CD4-positive, alpha-beta T cell treated with Interferon gamma for 1 hour (primary cell): Measurements from ENCODE around the gene SLC5A4.
"Not testable (repeated sequence)": the region's sequence is repeated elsewhere in the genome, so short reads cannot be mapped to it uniquely, and the experiment has no call there.

Experiments used
- DNase-seq: peaks from one replicate; pipeline ENCODE4 v3.0.0-alpha.2; 2020

SLC5A4 gene

DNA sequence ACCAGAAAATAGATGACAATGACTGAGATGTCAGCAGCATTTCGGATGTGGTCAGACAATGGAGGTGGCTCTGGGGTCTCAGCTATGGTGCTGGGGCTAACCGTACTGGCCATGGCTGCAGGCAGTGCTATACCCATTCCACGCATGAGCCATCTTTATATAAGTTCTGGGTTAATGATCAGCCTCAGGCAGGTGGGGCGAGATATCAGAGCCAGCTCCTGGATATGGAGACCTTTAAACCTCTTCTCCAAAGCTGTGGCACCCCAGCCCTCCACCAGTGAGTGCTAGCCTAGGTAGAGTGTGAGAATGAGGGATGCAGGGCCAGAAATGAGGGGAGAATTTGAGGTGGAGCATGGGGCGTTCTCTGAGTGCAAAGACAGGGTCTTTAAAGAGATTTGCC, at the start of gene SLC5A4:
SLC5A4 (minus strand) TSS at position 131 of the 400 bp plus-strand sequence; CDS start at position 113, 18 bp downstream.
- DNase-seq = no peak

DNA sequence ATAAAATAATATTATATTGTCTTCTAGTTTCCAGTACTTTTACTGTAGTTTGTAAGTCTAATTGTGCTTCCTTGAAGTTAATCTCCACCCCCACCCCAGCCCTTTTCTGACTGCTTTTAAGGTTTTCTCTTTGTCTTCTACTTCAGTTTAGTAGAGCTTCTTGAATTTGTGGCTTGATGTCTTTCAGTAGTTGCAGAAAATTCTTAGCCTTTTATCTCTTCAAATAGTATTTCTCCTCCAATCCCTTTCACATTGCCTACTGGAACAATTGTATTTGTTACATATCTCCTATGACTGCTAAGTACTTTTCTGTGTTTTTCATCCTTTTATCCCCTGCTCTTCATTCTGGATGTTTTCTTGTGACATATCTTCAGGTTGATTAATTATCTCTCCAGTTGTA, 38.8 kb upstream of the SLC5A4 start:
- not testable (repeated sequence) for DNase-seq

DNA sequence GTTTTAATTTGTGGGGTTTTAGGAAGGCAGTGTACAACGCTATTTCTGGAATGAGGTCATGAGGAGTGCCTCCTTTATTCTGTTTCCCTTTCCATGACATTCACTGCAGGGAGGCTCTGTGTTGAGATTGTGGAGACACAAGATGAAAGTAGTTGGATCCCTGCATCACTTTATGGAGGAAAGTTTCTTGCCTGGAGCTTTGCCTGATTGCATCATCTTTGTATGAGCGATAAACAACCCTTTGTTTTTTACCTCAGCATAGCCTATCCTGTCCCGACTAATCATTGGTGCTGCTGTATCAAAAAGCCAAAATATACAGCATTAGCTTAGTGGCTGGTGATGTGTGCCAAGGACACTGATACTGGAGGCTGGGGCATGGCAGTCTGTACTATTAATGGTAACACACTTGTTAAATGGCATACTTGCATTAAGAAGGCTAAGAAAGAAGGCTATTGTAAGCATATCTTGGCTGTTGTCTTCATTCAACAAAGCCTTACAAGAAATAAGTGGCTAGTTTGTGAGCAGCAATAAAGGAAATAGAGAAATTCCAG, 31.2 kb upstream of the SLC5A4 start:
- no peak for DNase-seq

DNA sequence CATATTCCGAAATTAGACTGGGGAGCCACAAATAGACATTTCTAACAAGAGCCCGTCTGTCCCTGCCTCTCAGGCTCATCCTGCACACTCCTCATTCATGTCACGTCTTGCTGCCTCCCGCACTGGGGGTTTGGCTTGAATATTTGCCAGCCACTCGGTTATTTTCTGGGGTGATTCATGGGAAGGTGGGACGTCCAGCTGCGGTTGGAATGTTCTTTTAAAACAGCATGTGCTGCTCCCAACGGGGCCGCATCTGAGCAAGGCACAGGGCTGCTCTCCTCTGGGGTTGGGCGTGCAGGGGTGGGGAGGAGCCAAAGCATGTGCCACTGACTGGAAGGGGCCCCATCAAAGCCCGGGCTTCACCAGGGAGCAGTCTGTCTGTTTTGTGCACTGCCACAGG, 25.9 kb upstream of the SLC5A4 start:
- DNase-seq = no peak

DNA sequence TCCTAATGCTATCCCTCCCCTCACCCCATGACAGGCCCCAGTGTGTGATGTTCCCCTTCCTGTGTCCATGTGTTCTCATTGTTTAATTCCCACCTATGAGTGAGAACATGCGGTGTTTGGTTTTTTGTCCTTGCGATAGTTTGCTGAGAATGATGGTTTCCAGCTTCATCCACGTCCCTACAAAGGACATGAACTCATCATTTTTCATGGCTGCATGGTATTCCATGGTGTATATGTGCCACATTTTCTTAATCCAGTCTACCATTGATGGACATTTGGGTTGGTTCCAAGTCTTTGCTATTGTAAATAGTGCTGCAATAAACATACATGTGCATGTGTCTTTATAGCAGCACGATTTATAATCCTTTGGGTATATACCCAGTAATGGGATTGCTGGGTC, 20.2 kb upstream of the SLC5A4 start:
- not testable (repeated sequence) for DNase-seq

DNA sequence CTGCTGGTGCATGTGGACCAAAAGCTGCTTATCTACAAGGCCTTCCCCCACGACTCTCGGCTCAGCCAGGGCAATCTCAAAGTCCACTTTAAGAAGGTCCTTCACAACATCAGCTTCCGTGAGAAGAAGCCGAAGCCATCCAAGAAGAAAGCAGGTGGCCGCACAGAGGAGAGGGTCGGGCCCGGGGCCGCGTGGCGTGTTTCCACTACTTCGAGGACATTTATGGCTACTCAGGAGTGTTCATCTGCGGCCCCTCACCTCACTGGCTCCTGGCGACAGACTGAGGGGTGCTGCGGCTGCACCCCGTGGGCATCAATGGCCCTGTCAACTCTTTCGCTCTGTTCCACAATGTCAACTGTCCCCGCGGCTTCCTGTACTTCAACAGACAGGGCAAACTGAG, 16.2 kb upstream of the SLC5A4 start:
- DNase-seq = no peak

DNA sequence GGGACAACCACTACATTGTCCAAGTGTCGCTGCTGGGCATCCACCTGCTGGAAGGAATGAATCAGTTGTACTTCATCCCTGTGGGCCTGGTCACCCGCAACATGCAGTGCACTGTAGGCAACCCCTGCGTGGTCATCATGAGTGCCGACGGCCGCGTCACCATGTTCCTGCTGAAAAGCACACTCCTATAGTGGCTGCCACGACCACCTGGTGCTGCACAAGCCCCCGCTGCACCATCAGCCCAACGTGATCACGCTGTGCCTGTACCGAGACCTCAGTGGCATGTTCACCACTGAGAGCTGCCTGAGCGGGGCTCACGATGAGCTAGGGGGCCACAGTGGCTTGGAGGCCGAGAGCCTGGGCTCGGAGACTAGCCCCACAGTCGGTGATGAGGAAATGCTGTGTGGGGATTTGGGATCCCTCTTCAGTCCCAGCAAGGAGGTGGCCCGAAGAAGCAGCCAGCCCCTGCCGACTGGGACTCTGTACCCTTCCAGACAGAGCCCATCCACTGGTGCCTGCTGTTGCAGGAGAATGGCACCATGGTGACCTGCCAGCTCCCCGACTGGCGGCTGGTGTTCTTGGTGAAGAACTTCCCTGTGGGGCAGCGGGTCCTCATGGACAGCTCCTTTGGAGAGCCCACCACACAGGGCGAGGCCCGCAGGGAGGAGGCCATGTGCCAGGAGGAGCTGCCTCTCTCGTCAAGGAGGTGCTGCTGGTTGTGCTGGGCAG, 15.7 kb upstream of the SLC5A4 start:
- DNase-seq = no peak

DNA sequence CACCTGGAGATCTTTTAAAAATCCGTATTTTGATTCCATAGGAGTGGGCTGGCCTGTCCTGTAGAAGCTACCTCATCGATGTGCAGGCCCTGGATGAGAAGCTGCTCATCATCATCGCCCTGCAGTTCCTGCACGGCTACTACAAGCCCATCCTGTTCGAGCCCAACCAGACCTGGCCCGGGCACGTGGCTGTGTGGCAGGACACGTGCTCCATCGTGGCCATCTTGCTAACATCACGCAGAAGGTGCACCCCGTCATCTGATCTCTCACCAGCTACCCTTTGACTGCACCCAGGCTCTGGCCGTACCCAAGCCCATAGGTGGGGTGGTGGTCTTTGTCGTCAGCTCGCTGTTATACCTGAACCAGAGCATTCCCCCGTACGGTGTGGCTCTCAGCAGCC, 14.2 kb upstream of the SLC5A4 start:
- no peak for DNase-seq

DNA sequence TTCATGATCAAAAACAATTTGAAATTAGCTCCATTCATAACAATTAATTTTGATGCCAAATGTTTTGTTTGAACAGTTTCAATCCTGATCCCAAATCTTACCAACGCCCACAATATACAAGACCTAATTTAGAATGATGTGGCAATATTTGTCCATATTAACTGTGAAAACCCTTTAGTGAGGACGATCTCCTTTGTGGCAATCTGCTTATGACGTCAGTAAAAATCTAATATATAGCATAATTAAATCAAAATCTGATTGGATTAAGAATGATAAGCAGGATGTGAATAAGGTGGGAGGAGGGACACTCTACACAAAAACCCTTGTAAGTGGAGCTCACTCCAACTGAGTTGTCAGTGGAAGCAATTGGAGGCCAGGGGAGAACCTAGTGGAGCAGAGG, 11.9 kb upstream of the SLC5A4 start:
- no peak for DNase-seq

DNA sequence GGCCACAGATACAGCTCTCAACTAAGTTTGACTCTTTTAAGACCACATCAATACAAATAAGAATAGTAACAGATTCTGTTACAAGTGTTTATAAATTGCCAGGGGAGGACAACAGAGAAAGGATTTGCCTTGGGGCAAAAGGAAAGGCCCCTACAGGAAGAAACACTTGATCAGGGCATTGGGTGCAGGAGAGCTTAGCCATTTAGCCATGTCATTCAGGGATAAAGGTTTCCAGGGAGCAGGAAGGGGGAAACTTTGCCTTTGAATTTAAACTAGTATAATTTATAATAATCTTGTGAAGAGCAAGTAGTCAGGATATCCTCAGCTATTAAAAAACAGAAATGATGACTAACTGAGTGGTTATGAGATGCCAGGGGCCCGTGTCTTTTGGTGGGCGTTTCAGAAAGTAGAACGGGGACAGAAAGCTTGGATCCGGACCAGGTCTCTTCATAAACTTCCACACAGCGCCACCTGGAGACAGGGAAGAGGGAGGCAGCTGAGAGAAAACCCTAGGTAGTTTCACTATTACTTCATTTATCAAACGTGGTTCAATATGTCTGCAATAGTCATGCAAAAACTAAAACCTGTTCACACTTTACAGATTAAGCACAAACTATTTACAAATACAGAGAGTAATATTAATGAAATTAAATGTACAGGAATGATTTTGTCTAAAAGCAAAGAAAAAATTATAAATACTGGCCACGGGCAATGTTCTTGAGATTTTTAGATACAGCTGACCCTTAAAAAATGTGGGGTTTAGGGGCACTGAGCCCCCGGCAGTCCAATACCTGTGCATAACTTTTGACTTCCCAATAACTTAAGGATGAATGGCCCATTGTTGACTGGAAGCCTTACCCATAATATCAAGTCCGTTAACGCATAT, 11.0 kb upstream of the SLC5A4 start:
- DNase-seq = peak; percentile 45

DNA sequence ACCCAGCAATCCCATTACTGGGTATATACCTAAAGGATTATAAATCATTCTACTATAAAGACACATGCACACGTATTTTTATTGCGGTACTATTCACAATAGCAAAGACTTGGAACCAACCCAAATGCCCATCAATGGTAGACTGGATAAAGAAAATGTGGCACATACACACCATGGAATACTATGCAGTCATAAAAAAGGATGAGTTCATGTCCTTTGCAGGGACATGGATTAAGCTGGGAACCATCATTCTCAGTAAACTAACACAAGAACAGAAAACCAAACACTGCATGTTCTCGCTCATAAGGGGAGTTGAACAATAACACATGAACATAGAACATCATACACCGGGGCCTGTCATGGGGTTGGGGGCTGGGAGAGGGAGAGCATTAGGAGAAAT, 8.5 kb upstream of the SLC5A4 start:
- DNase-seq = not testable (repeated sequence)

DNA sequence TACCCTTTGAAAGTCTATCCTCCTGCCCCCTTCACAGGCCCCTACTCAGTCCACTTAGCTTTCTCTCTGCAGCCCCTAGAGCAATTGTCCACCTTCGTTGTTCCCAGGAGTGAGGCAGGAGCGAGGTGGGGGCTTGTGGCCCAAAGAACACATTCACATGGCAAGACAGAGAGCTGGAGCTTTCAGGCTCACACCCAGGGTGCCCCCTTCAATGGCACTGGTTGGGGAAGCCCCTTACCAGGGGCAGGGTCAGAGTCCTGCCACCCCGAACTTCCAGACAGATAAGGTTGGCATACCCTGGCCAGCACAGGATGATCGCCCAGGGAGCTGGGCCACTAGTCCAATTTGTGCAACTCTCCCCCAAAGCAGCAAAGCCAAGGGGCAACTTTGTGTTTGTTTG, 6.2 kb upstream of the SLC5A4 start:
- DNase-seq = no peak

DNA sequence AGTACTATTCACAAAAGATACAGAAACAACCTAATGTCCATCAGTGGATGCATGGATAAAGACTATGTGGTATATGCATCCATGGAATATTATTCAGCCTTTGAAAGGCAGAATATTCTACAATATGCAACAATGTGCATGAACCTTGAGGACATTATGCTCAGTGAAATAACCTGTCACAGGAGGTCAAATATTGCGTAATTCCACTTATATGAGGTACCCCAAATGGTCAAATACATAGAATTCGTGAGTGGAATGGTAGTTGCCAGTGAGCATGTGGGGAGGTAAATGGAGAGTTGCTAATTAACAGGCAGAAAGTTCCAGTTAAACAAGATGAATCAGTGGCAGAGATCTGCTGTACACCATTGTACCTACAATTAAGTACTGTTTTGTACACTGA, 3.6 kb upstream of the SLC5A4 start:
- DNase-seq = no peak

DNA sequence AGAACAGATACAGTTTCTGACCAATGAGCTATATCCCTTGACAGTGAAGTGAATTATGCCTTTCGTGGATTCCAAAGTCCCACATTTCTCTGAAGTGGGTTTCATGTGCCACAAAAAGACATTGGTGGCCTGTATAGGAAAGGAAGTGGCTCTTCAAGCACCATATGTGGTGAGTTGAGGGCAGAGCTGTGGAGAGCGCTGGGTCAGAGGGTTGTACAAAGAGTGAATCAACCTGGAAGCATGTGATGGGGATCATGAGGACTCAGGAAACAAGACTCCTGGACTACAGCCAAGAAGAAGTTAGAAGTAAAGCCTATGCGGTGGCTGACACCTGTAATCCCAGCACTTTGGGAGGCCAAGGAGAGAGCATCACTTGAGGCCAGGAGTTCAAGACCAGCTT, 579 bp upstream of the SLC5A4 start:
- no peak for DNase-seq

DNA sequence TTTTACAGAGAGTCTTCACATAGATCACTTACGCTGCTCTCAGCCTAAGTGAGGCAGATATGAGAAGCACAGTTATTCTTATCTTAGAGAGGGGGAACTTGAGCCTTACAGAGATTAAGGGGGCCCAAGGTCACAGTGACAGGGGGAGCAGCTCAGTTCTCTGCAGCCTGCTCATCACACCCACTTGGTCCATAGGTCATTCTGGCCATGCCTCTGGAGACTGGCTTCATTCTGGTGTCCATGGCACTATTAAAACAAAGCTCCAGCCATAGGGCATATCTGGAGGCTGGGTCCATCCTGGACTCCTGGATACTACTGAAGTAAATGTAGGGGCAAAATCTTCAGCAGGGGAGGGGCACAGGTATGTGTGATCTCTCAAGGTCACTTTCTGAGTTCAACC, 5.9 kb downstream of the SLC5A4 start:
- DNase-seq = no peak

DNA sequence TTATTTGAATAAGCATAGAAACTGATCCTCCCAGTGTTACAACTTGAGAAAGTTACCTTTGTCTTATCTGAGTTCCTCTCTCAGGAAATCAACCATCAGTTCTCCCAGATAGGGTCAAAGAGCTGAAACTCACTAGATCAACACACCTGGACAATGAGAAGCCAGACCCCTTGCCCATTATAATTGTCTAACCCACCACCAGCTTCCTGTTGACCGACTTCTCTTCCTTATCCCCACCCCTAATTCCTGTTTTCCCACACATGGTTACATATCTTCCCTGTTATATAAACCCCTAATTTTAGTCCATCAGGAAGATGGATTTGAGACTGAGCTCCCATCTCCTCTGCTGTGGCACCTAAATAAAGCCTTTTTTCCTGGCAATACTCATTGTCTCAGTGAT, 6.9 kb downstream of the SLC5A4 start:
- no peak for DNase-seq

DNA sequence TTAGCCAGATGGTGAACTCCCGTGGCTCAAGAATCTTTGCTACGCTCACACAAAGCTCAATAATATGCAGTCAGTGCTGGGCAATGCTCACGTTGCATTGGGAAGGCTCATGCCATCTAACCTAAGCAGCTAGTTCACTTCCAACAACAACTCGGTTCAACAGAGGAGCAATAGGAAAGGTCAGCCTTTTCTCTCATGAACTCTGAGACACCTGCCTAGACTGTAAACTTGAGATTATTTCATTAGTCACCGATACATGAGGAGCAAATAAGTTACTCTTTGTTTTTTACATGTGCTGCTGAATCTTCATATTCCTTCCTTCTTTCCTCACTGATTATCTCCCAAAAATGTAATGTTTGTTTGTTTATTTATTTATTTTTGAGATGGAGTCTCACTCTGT, 9.0 kb downstream of the SLC5A4 start:
- no peak for DNase-seq

DNA sequence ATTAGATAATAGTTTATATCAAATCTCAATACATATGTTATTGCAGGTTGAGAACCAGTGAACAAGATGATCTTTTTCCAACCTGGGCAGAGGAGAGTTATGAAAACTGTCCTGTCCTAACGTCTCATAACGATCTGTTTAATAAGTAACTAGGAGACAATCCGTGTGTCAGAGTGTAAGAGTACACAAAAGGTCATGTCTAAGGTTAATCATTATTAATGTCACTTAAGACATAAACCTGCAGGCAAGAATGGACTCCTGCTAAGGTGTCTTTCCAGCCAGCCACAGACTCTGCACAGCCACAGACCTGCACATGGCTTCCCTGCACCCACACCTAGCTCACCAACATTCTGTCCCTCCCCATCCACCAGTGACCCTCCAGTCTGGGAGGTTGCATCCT, 10.1 kb downstream of the SLC5A4 start:
- DNase-seq = no peak

DNA sequence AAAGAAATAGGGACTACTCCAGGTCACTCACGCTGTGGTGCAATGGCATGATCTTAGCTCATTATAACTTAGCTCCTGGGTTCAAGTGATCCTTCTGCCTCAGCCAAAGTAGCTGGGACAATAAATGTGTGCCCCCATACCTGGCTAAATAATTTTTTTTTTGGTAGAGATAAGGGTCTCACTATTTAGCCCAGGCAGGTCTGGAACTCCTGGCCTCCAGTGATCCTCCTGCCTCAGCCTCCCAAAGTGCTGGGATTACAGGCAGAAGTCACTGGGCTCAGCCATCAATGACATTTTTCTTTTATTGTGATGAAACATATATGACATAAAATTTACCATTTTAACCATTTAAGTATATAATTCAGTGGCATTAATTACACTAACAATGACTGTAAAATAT, 10.6 kb downstream of the SLC5A4 start:
- DNase-seq = no peak

DNA sequence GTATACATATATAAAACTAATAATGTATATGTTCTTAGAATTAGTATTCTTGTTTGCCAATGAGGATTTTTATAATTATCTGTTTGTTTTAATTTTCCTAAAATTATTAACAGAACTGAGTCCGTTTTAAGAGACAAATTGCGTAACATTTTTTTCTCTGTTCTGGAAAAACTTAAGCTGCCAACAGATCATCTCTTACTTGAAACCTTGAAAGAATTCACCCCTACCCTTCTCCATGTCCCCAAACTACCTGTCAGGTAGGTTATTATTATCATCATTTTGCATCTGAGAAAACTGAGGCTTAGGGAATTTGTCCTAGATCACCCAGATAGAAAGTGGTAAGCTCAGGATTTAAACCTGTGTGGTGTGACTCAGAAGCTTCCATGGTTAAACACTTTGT, 14.7 kb downstream of the SLC5A4 start:
- no peak for DNase-seq

DNA sequence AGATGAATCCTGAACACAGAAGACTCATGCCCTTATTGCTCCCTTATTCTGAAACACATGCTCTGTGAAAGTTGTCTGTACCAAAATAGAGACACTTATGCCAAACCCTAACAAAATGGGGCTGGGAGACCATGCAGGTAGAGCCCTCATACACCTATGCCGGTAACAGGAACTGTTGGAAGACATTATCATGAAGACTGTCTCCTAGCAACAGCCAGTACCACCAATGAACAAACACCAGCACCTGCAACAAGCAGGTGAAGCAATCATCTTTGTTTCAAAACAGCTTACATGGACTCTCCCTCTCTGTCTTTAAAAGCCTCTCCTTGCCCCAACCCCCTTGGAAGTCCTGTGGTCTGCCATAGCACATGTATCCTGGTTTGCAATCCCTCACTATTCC, 17.2 kb downstream of the SLC5A4 start:
- DNase-seq = no peak

DNA sequence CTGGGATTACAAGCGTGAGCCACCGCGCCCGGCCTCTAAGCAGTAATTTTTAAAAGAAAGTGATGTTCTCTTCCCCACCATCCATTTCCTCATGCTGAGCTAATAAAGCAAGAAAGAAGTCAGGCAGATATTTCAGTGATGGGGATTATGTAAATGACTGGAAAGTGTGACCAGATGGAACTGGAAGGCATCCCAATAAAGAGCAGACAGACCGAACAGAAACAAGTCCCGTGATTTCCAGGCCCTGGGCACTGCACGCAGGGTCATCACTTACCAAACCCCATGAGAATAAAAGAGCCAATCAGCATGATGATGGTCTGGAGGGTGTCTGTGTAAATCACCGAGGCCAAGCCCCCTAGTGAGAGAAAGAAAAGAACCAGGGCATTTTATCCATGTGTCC, 18.2 kb downstream of the SLC5A4 start:
- no peak for DNase-seq

DNA sequence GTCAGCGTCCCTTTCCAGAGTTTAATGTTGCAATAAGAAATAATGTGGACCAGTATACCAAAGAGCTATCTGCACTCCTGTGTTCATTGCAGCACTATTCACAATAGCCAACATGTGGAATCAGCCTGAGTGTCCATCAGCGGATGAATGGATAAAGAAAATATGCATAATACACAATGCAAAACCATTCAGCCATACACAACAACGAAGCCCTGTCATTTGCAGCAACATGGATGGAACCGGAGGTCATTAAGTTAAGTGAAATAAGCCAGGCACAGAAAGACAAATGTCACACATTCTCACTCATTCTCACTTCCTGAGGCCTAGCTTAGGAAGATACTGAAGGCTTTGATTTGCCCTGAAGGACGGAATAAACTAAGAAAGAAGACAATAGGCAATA, 22.1 kb downstream of the SLC5A4 start:
- DNase-seq = no peak

DNA sequence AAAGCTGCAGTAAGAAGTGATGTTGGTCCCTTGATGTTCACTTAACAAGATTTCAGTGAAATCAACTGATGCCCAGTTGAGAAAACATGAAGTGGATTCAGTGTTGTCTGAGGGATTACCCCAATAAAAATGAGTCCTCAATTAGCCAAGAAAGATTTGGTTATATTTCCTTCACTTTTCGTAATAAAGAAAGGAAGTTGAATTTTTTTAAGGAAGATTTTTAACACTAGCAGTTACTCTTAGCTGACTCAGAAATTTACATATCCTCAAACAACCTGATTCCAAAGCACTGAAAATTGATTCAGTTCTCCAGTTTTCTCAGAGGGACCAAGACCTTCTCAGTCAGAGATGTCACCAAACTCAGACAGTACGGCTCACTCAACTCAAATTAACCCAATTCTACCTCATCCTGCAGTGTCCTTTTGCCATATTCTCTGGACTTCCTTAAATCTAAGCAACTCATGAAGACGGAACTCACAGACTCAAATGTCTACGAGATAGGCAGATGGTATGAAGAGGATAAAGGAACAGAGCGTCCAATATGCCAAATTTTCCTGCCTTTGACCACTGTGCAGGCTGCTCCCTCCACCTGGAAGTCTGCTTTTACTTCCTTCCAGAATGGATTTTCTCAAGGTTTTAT, 22.8 kb downstream of the SLC5A4 start:
- no peak for DNase-seq
